Measurements from ENCODE around the gene EXOSC5.

The EXOSC5 gene

DNA sequence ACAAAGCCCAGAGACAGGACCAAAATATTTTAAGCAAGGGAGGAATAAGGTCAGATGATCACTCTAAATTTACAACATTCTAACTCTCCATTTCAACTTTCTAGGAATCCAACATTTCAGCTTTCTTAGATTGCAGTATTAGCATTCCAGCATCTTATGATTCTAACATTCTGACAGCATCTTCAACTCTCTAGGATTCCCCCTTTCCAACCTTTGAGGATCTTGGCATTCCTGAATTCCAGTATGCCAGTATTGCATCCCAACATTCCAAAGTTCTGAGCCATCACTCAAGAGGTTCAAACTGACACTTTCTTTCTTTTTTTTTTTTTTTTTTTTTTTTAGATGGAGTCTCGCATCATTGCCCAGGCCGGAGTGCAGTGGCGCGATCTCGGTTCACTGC lies 57.2 kb downstream of the EXOSC5 start:
- DNase-seq, result no peak
